A673 (cell line): ENCODE data around the gene BABAM1. TPM values are rescaled to one million over a fixed set of nuclear protein-coding genes. Genes with fewer than 3 reads are reported as not detected.

Experiments
- BruUV-seq: library from RNA; stranded (reverse); fragments of 400-500 nt; replicated peaks from 2 replicates; lab custom pipeline; 2021; lab: Mats Ljungman, UMichigan
- CTCF ChIA-PET: fragments of 300-600 bp; sonication (Branson Sonifier 250); formaldehyde crosslinking; loops from one replicate; lab custom pipeline; 2022; ENCODE audit warnings: antibody characterized with exemption; lab: Charles Lee
- POLR2A ChIA-PET: fragments of 300-600 bp; sonication (Branson Sonifier 250); formaldehyde crosslinking; loops from one replicate; lab custom pipeline; 2022; ENCODE audit warnings: antibody characterized with exemption; ENCODE audit not compliant: low non-redundant PET; lab: Charles Lee
- DNase-seq: peaks from one replicate; pipeline ENCODE4 v3.0.0-alpha.2; 2015; ENCODE audit warnings: low spot score
- H3K27ac ChIP-seq: fragments of 200-600 bp; sonication (generic); 2 replicates; pipeline ENCODE4 v1.5.1; 2016; ENCODE audit warnings: mixed run types, low read depth, mild to moderate bottlenecking, mixed read lengths, antibody characterized with exemption, low read length; ENCODE audit not compliant: poor library complexity, severe bottlenecking
- H3K27me3 ChIP-seq: fragments of 200-600 bp; sonication (generic); replicated peaks from 2 replicates; pipeline ENCODE4 v1.6.1; 2017; ENCODE audit warnings: mixed run types, low read depth, mild to moderate bottlenecking, mixed read lengths, antibody characterized with exemption, low read length; ENCODE audit not compliant: insufficient read depth, poor library complexity
- H3K36me3 ChIP-seq: fragments of 200-600 bp; sonication (generic); 2 replicates; pipeline ENCODE4 v1.6.1; 2016; ENCODE audit warnings: mixed run types, mild to moderate bottlenecking, mixed read lengths, antibody characterized with exemption, low read length; ENCODE audit not compliant: insufficient read depth, poor library complexity, severe bottlenecking
- H3K4me1 ChIP-seq: fragments of 200-600 bp; sonication (generic); 2 replicates; pipeline ENCODE4 v1.6.1; 2017; ENCODE audit warnings: mixed run types, mild to moderate bottlenecking, mixed read lengths, antibody characterized with exemption, low read length; ENCODE audit not compliant: insufficient read depth, poor library complexity, severe bottlenecking
- H3K4me3 ChIP-seq: fragments of 200-600 bp; sonication (generic); 2 replicates; pipeline ENCODE4 v1.5.1; 2016; ENCODE audit warnings: low read depth, mixed run types, mild to moderate bottlenecking, mixed read lengths, low read length; ENCODE audit not compliant: poor library complexity, severe bottlenecking
- H3K9me3 ChIP-seq: fragments of 200-600 bp; sonication (generic); 2 replicates; pipeline ENCODE4 v1.6.1; 2016; ENCODE audit warnings: mixed run types, low read depth, mild to moderate bottlenecking, mixed read lengths, antibody characterized with exemption, low read length; ENCODE audit not compliant: poor library complexity, severe bottlenecking
- CTCF ChIP-seq: fragments of 300-800, 200-600 bp; sonication (generic); conservative IDR thresholded peaks from 2 replicates; pipeline ENCODE4 v1.5.1; 2017; ENCODE audit warnings: low read depth, mild to moderate bottlenecking, antibody characterized with exemption, low read length, moderate library complexity, mixed read lengths
- EZH2 ChIP-seq: fragments of 200-600 bp; sonication (generic); IDR thresholded peaks from 2 replicates; pipeline ENCODE4 v1.6.1; 2017; ENCODE audit warnings: borderline replicate concordance, low read depth, mild to moderate bottlenecking, mixed read lengths, antibody characterized with exemption, low read length; ENCODE audit not compliant: poor library complexity, severe bottlenecking
- intact Hi-C: fragments of 100-400 bp; cut with micrococcal nuclease; formaldehyde crosslinking; loops from one replicate; pipeline ENCODE4 v1.10.0; 2022; ENCODE audit not compliant: unreplicated experiment
- total RNA-seq: library from RNA; stranded (reverse); gene quantifications from 2 replicates; pipeline ENCODE4 v1.2.3, GENCODE V29; 2021

BABAM1 gene
- total RNA-seq, 1 experiment from 2014 or later: 147 TPM

- H3K4me1 ChIP-seq: no peaks in the 10 kb centered on the region
- H3K9me3 ChIP-seq: no peaks in the 10 kb centered on the region
- ChIA-PET POLR2A (no interaction called here), CTCF (no interaction called here)
- H3K4me3 ChIP-seq: no peak overlapping the region
- no peak for DNase-seq
- TSS peak; percentile 40 for BruUV-seq
- H3K36me3 ChIP-seq: peaks cover 20% of the 10 kb centered on the region
- intact Hi-C loops: no loop called here
- TF ChIP-seq EZH2: no peak
- no peak for TF ChIP-seq CTCF
- H3K27me3 ChIP-seq: no peaks in the 10 kb centered on the region
- H3K27ac ChIP-seq: no peak overlapping the region
These were observed 57.3 kb downstream of the BABAM1 start for GRCh38 chr19:17324357-17325114.

- TF ChIP-seq EZH2: no peak
- TF ChIP-seq CTCF: no peak
- CTCF ChIA-PET: no interaction called here
- BruUV-seq: no TSS peak
- POLR2A ChIA-PET: no interaction called here
- DNase-seq: no peak
- H3K4me1 ChIP-seq: no peaks in the 10 kb centered on the region
- H3K36me3 ChIP-seq: peaks cover 17% of the 10 kb centered on the region
- intact Hi-C loops: no loop called here
- H3K9me3 ChIP-seq: no peaks in the 10 kb centered on the region
- H3K27me3 ChIP-seq: no peaks in the 10 kb centered on the region
- no peak overlapping the region for H3K27ac ChIP-seq
- H3K4me3 ChIP-seq: no peak overlapping the region
These were observed 57.9 kb downstream of the BABAM1 start for GRCh38 chr19:17325133-17325532.

GRCh38 chr19:17325881-17326594, 58.8 kb downstream of the BABAM1 start:
- TF ChIP-seq CTCF (no peak), EZH2 (no peak)
- BruUV-seq: no TSS peak
- ChIA-PET CTCF (no interaction called here), POLR2A (interaction anchor here (1.0 kb wide), 1 partner anchor 10 kb away, joined by 4 read pairs; no protein-coding TSS in a partner anchor)
- Histone ChIP-seq H3K4me3 (no peak overlapping the region), H3K9me3 (no peaks in the 10 kb centered on the region), H3K27ac (no peak overlapping the region), H3K4me1 (no peaks in the 10 kb centered on the region), H3K27me3 (no peaks in the 10 kb centered on the region), H3K36me3 (peaks cover 14% of the 10 kb centered on the region)
- intact Hi-C loops: no loop called here
- DNase-seq: no peak
